Measurements from ENCODE around the gene SMAD5.

SMAD5 gene

GRCh38 chr5:136132557-136133221, at the start of gene SMAD5:
Gene SMAD5, plus strand, starts transcription at chr5:136132845. Its CDS starts 20,916 bp downstream, at chr5:136153761.
- peak within 1 kb of the TSS; percentile 80 for H3K4me3 ChIP-seq (ENCODE audit: control insufficient read depth, low read depth, low read length)
- TF ChIP-seq CTCF (IDR thresholded peaks at IDR 0.05; ENCODE audit: control insufficient read depth, insufficient read depth, low read depth, low read length, missing control alignments) = no peak
- peak; percentile 82 for DNase-seq (ENCODE audit: low read depth)

- DNase-seq (ENCODE audit: low read depth) = no peak
- H3K4me3 ChIP-seq (ENCODE audit: control insufficient read depth, low read depth, low read length) = no peak overlapping the region
- TF ChIP-seq CTCF (IDR thresholded peaks at IDR 0.05; ENCODE audit: control insufficient read depth, insufficient read depth, low read depth, low read length, missing control alignments) = no peak
Observed at GRCh38 chr5:136084698-136085097, 47.9 kb upstream of the SMAD5 start.

- DNase-seq (ENCODE audit: low read depth) = no peak
- no peak overlapping the region for H3K4me3 ChIP-seq (ENCODE audit: control insufficient read depth, low read depth, low read length)
- no peak for TF ChIP-seq CTCF (IDR thresholded peaks at IDR 0.05; ENCODE audit: control insufficient read depth, insufficient read depth, low read depth, low read length, missing control alignments)
Observed at GRCh38 chr5:136086783-136087566, 45.7 kb upstream of the SMAD5 start.

- no peak overlapping the region for H3K4me3 ChIP-seq (ENCODE audit: control insufficient read depth, low read depth, low read length)
- no peak for TF ChIP-seq CTCF (IDR thresholded peaks at IDR 0.05; ENCODE audit: control insufficient read depth, insufficient read depth, low read depth, low read length, missing control alignments)
- DNase-seq (ENCODE audit: low read depth) = no peak
Observed at GRCh38 chr5:136087961-136088871, 44.4 kb upstream of the SMAD5 start.

GRCh38 chr5:136089791-136090190, 42.9 kb upstream of the SMAD5 start:
- DNase-seq (ENCODE audit: low read depth) = no peak
- H3K4me3 ChIP-seq (ENCODE audit: control insufficient read depth, low read depth, low read length) = no peak overlapping the region
- TF ChIP-seq CTCF (IDR thresholded peaks at IDR 0.05; ENCODE audit: control insufficient read depth, insufficient read depth, low read depth, low read length, missing control alignments) = no peak

GRCh38 chr5:136090319-136090718, 42.3 kb upstream of the SMAD5 start:
- no peak overlapping the region for H3K4me3 ChIP-seq (ENCODE audit: control insufficient read depth, low read depth, low read length)
- DNase-seq (ENCODE audit: low read depth) = no peak
- no peak for TF ChIP-seq CTCF (IDR thresholded peaks at IDR 0.05; ENCODE audit: control insufficient read depth, insufficient read depth, low read depth, low read length, missing control alignments)

All from AG09309 (cell line).